Activated CD8-positive, alpha-beta memory T cell treated with anti-CD3 and anti-CD28 coated beads, Interleukin-2, amount 10 ng/mL, durations not matched to agents 7 days and 5 days (primary cell): ENCODE measurements around the gene PRUNE2. TPM values are rescaled to one million over a fixed set of nuclear protein-coding genes. Genes with fewer than 3 reads are reported as not detected.
A peak's percentile ranks its signal among the peaks of the same experiment; 100 is the strongest.

ENCODE experiments used
- ATAC-seq: fragments of 150-1000 bp; cut with Tn5 transposase; one replicate; pipeline ENCODE4 v1.10.0; 2021; ENCODE audit warnings: moderate library complexity
- CTCF ChIA-PET: fragments of 350-600 bp; sonication (Branson Sonifier 250); formaldehyde crosslinking; loops from one replicate; lab custom pipeline; 2021; ENCODE audit warnings: antibody characterized with exemption; lab: Charles Lee
- DNase-seq: peaks from one replicate; pipeline ENCODE4 v3.0.0-alpha.2; 2020
- H3K27ac Mint-ChIP-seq: one replicate; pipeline ENCODE4 v1.8.0; 2021; ENCODE audit warnings: mild to moderate bottlenecking, mixed read lengths
- H3K27me3 Mint-ChIP-seq: one replicate; pipeline ENCODE4 v1.8.0; 2021; ENCODE audit warnings: mixed read lengths
- H3K36me3 Mint-ChIP-seq: one replicate; pipeline ENCODE4 v1.8.0; 2021; ENCODE audit warnings: mild to moderate bottlenecking, mixed read lengths
- H3K4me1 Mint-ChIP-seq: one replicate; pipeline ENCODE4 v1.8.0; 2021; ENCODE audit warnings: mixed read lengths
- H3K4me3 Mint-ChIP-seq: one replicate; pipeline ENCODE4 v1.8.0; 2021; ENCODE audit warnings: mild to moderate bottlenecking, moderate library complexity, mixed read lengths
- H3K9me3 Mint-ChIP-seq: one replicate; pipeline ENCODE4 v1.8.0; 2022; ENCODE audit warnings: low read depth, mixed read lengths
- total RNA-seq, 2 experiments: library from RNA; stranded (reverse); gene quantifications; one replicate each; pipeline ENCODE4 v1.2.3, GENCODE V29; 2021

PRUNE2 gene
- total RNA-seq, 2 experiments from 2014 or later: 0.40 to 1.3 TPM

DNA sequence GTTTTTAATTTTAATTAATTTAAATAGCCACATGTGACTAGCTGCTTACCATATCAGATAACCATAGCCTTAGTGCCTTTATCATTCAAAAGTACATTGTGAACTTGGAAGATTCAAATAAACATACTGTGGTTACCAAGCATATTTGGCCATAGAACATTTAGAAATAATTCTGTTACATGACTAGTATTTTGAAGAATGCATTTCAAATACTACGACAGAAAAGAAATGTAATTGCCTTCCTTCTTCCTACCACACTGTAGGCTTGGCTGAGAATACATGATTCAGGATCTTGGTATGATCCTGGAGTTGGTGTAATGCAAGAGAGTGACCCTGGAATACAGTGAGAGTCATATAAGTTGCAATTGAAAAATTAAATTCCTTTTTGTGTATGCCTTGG is 251.3 kb downstream of the PRUNE2 start:
- H3K9me3 Mint-ChIP-seq: no peaks in the 10 kb centered on the region
- no peak overlapping the region for H3K4me3 Mint-ChIP-seq
- CTCF ChIA-PET: no interaction called here

DNA sequence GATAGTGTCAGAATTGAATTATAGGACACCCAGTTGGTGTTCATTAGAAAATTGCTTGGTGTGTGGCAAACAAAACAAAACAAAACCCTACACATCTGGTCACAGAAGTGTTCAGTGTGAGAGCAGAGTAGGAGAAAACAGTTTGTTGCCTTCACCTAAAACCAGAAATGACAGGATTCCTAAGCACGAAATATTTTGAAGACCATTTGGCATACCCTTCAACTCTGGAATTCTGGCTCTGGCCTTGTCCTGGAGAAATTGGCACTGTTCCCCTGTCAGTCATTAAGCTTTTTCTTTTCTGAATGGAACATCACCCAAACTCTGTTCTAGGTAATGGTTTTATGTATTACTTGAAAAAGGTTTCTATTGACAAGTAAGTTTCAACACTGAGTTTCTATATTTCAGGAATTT is 251.9 kb downstream of the PRUNE2 start:
- CTCF ChIA-PET: interaction anchor here (0.9 kb wide), 1 partner anchor 65 kb away, joined by 8 read pairs; no protein-coding TSS in a partner anchor
- Mint-ChIP-seq H3K36me3 (no peaks in the 10 kb centered on the region), H3K4me1 (peaks cover 73% of the 10 kb centered on the region), H3K9me3 (no peaks in the 10 kb centered on the region), H3K27me3 (no peaks in the 10 kb centered on the region), H3K4me3 (no peak overlapping the region), H3K27ac (no peak overlapping the region)
- DNase-seq (no peak), ATAC-seq (no peak)

More for the DNA sequence above, 251.3 kb downstream of the PRUNE2 start:
- no peak for ATAC-seq
- Mint-ChIP-seq H3K27ac (peak overlapping the region; percentile 77), H3K27me3 (no peaks in the 10 kb centered on the region), H3K4me1 (peaks cover 74% of the 10 kb centered on the region), H3K36me3 (no peaks in the 10 kb centered on the region)
- no peak for DNase-seq

DNA sequence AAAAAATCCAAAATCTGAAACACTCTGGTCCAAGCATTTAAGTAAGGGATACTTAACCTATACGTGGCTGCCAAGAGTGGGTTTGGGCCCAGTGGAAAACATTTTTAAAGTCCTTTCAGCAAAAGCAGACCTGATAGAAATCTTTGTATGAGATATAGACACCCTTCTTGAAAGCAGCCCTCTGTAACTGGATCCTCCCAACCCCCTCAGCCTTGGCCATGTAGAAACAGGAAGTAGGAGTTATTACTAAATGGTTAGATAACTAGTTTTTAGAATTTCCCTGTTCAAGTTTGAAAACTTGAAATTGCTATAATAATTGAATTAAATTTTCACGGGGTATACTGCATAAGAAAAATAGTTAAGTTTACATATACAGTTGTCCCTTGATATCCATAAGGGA is 253.0 kb downstream of the PRUNE2 start:
- H3K9me3 Mint-ChIP-seq: no peaks in the 10 kb centered on the region
- H3K4me3 Mint-ChIP-seq: no peak overlapping the region
- H3K4me1 Mint-ChIP-seq: peaks cover 63% of the 10 kb centered on the region
- DNase-seq: no peak
- no peak for ATAC-seq
- H3K27me3 Mint-ChIP-seq: no peaks in the 10 kb centered on the region
- H3K36me3 Mint-ChIP-seq: no peaks in the 10 kb centered on the region
- CTCF ChIA-PET: no interaction called here
- no peak overlapping the region for H3K27ac Mint-ChIP-seq

DNA sequence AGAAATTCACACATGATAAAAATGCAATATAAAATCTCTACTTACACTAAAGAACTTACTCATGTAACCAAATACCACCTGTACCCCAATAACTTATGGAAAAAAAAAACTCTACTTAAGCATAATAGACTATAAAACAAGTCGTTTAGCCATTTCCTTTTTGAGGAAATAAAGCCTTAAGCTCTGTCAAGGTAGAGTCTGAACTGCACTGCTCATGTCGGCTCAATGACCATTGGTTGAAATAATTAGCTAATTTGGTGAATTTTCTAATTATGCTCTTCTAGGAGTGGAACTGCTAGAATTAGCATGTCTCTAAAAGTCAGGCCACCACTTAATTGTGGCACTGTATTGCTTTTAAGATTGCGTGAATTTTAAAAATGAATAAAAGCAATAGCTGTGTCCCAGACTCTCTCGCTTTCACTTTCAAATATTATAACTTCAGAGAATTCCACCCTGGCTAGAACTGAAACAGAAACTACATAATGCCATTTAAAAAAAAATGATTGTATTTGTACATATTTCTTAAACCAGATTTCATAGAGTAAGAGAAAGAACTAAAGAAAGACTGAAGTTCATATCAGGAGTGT is 254.7 kb downstream of the PRUNE2 start:
- CTCF ChIA-PET: interaction anchor here (0.7 to 2.0 kb wide), 8 partner anchors 7 to 249 kb away, joined by 3 to 7 read pairs (median 4); partner anchors contain the start of gene GCNT1
- no peaks in the 10 kb centered on the region for H3K27me3 Mint-ChIP-seq
- H3K9me3 Mint-ChIP-seq: no peaks in the 10 kb centered on the region
- peaks cover 46% of the 10 kb centered on the region for H3K4me1 Mint-ChIP-seq
- peak; percentile 73 for ATAC-seq
- peak overlapping the region; percentile 76 for H3K27ac Mint-ChIP-seq
- peak overlapping the region; percentile 51 for H3K4me3 Mint-ChIP-seq
- DNase-seq: no peak
- no peaks in the 10 kb centered on the region for H3K36me3 Mint-ChIP-seq

DNA sequence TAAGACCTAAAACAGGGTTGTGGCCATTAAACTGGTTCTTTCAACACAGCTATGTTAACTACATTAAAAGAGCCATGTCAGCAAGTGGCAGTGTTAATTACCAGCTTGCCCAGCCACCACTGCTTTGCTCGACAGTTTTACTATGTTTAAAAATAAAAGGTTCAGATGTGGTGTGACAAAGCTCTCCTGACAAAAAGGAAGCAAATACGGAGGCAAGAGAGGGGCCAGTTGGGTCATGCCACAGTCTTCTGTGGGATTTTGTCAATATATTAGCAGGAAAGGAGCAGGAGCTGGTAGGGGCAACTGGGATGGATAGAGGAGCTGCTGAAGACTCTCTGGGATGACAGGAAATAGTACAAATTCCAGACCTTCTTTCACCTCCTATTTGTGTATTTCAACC is 255.2 kb downstream of the PRUNE2 start:
- H3K4me3 Mint-ChIP-seq: peak overlapping the region; percentile 51
- H3K36me3 Mint-ChIP-seq: no peaks in the 10 kb centered on the region
- ATAC-seq: no peak
- peaks cover 41% of the 10 kb centered on the region for H3K4me1 Mint-ChIP-seq
- CTCF ChIA-PET: interaction anchor here (0.7 to 2.0 kb wide), 6 partner anchors 8 to 209 kb away, joined by 3 to 7 read pairs (median 5); partner anchors contain the start of gene GCNT1
- peak overlapping the region; percentile 76 for H3K27ac Mint-ChIP-seq
- H3K27me3 Mint-ChIP-seq: no peaks in the 10 kb centered on the region
- DNase-seq: no peak
- H3K9me3 Mint-ChIP-seq: no peaks in the 10 kb centered on the region

DNA sequence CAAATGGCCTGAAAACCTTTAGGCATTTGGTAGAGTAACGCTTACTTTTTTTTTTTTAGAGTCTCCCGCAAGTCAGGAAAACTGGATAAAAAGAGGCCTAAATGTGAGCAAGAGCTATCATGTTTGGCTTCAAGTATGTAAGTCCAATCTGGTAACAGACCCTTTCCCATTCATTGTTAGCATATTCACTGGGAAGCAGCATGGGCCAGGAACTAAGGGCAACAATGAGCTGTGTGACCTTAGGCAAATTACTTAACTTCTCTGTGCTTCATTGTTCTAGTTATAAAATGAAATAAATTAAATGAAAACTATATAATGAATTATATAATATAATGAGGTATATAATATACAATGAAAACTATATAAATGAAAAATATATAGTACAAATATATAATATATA is 256.0 kb downstream of the PRUNE2 start:
- CTCF ChIA-PET: interaction anchor here (1.2 to 2.0 kb wide), 3 partner anchors 9 to 203 kb away, joined by 3 to 7 read pairs (median 6); no protein-coding TSS in a partner anchor
- DNase-seq (no peak), ATAC-seq (no peak)
- no peaks in the 10 kb centered on the region for H3K9me3 Mint-ChIP-seq
- no peaks in the 10 kb centered on the region for H3K27me3 Mint-ChIP-seq
- no peak overlapping the region for H3K4me3 Mint-ChIP-seq
- peaks cover 33% of the 10 kb centered on the region for H3K4me1 Mint-ChIP-seq
- H3K27ac Mint-ChIP-seq: no peak overlapping the region
- no peaks in the 10 kb centered on the region for H3K36me3 Mint-ChIP-seq

DNA sequence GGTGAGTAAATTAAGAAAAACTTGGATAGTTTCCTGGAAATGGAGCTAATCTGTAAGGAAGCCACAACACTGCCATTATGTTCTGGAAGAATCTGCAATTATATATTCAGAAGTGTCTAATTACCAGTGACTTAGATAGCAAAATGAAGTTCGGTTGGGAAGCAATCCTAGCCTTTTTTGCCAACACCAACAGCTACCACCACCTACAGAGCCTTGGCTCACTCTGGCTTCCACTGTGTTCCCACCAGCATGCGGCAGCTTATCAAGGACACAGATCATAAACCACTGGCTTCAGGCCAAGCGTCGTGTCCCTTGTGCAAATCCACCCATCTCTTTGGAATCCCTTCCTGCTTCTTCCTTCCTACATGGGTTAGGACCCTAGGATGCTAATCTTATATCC is 259.7 kb downstream of the PRUNE2 start:
- DNase-seq: no peak
- Mint-ChIP-seq H3K36me3 (no peaks in the 10 kb centered on the region), H3K27me3 (no peaks in the 10 kb centered on the region), H3K9me3 (no peaks in the 10 kb centered on the region), H3K27ac (no peak overlapping the region), H3K4me3 (no peak overlapping the region), H3K4me1 (peaks cover 13% of the 10 kb centered on the region)
- CTCF ChIA-PET: no interaction called here
- no peak for ATAC-seq

DNA sequence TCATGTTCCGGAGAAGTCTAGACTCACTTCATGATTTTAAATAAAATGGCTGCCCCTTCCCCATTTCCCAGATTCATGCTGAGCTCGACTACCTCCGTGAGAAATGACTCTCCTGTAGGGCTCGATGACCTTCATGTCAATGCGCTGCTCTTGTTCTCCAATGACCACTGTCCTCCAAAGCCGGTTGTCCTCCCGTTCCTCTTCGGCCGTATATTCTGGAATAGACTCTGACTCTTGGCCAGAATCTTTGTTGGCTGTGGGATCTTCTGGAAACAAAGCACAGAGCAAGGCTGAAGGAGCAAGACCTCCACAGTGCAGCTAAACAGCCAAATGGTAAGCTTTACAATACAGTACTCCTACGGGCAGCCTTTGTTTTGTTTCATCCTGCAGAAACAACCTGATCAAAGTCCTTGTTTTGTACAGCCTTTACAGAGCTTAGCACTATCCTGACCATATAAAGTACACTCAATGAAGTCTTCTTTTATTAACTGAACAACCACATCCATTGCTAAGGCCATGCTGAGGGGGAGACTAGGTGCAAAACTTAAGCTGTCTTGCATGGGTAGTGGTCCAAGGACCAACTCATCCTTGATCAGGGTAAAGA is 261.2 kb downstream of the PRUNE2 start:
- H3K4me1 Mint-ChIP-seq: peaks cover 3% of the 10 kb centered on the region
- H3K27me3 Mint-ChIP-seq: peaks cover 2% of the 10 kb centered on the region
- H3K36me3 Mint-ChIP-seq: no peaks in the 10 kb centered on the region
- H3K9me3 Mint-ChIP-seq: no peaks in the 10 kb centered on the region
- no peak overlapping the region for H3K4me3 Mint-ChIP-seq
- ATAC-seq: no peak
- no peak overlapping the region for H3K27ac Mint-ChIP-seq
- CTCF ChIA-PET: no interaction called here
- DNase-seq: no peak

DNA sequence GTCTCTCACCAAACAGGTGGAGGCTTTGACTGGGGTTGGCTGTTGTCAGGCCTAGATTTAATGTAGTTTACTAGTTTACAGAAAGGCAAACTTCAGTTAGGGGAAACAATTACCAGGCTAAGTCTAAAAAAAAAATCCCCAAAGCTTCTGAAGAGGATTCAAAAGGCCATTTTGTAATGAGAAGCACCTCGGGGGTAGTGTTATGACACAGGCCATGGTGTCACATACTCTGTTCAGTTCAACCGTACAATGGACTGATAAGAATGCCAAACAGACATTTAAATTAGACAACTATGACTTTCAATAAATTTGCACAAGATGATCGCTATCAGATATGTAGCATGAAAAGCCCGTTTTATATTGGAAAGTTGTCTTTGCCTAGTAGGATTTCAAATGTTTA is 261.7 kb downstream of the PRUNE2 start:
- CTCF ChIA-PET: no interaction called here
- H3K27ac Mint-ChIP-seq: no peak overlapping the region

DNA sequence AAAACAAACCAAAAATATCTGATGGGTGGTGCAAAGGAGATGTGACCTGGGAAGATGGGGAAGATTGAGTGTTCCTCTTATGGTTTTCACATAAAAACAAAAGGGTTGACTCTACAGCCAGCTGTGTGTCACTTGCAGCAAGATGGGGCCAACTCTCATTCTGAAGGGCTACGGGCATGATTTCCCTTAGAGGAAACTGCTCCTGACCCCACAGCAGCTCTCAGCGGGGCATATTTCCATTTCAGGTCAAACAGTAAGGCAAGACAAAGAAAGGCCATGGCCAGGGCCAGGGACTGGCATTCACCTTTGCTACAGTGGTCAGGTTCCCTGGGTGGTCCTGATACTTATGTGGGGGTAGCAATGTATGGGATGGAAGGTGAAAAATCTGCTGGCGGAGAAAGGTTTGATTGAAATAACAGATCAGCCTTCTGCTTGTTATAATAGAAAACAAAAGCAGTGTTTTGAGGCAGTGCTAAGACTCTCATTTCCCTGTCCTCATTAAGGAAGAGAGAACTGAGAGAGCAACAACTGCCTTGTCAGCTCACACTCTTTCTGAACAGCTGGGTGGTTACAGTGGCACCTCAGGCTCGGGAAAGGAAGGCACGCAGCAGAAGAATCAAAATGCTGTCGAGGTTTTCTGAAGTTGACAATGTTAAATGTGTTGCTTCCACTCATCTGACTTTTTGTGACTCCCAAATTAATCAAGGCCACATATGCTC is 262.4 kb downstream of the PRUNE2 start:
- CTCF ChIA-PET: no interaction called here
- Mint-ChIP-seq H3K36me3 (no peaks in the 10 kb centered on the region), H3K27ac (no peak overlapping the region), H3K4me3 (no peak overlapping the region), H3K9me3 (no peaks in the 10 kb centered on the region), H3K27me3 (peaks cover 2% of the 10 kb centered on the region), H3K4me1 (peaks cover 3% of the 10 kb centered on the region)
- DNase-seq: no peak
- no peak for ATAC-seq

More for the DNA sequence above, 261.7 kb downstream of the PRUNE2 start:
- ATAC-seq (no peak), DNase-seq (no peak)
- Mint-ChIP-seq H3K9me3 (no peaks in the 10 kb centered on the region), H3K4me1 (peaks cover 3% of the 10 kb centered on the region), H3K27me3 (peaks cover 2% of the 10 kb centered on the region), H3K4me3 (no peak overlapping the region), H3K36me3 (no peaks in the 10 kb centered on the region)

DNA sequence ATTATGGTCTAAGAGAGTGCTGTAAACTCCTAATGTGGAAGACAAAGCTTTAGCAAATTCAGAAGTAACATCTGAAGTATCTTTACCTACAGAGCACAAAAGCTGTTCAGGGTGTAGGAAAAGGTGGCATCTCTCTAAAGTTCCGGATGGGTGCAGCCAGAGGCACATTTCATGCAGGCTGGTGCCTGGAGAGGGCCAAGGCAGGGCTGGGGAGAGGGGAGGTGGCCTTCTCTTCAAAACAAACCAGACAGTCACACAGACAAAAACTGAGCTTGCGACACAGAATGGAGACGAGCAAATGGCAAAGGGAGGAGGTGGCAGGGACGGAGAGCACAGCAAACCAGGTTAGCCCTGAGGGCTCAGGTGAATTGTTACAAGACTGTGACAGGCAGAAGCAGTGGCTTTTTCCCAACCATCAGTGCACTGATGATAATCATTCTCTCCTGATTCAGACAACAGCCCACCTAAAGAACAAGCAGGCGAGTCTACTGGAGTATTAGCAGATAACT is 263.2 kb downstream of the PRUNE2 start:
- H3K27ac Mint-ChIP-seq: no peak overlapping the region
- CTCF ChIA-PET: interaction anchor here (1.6 to 2.6 kb wide), 2 partner anchors 8 to 15 kb away, joined by 4 to 9 read pairs; no protein-coding TSS in a partner anchor
- DNase-seq: no peak

DNA sequence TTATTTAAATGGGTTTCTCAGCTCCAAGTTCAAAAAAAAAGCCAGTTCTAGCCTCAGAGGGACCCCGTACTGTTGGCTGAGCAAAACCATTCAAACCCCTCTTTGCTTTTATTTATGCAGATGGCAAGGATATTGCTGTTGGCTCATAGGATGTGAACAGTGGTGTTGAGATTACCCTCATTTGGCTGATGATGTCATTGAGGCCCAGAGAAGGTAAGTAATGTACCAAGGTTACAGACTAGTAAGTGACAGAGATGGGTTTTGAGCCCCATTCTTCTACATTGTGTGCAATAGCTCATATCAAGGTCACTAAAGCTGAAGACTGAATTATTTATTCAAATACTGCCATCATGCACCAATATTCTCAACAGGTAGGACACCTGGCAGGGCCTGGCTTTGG is 263.8 kb downstream of the PRUNE2 start:
- CTCF ChIA-PET: interaction anchor here (0.6 to 2.6 kb wide), 4 partner anchors 9 to 183 kb away, joined by 3 to 9 read pairs (median 5); partner anchors contain the start of gene GCNT1
- ATAC-seq (no peak), DNase-seq (no peak)
- Mint-ChIP-seq H3K27ac (no peak overlapping the region), H3K9me3 (no peaks in the 10 kb centered on the region), H3K27me3 (peaks cover 2% of the 10 kb centered on the region), H3K4me1 (peaks cover 9% of the 10 kb centered on the region), H3K36me3 (no peaks in the 10 kb centered on the region), H3K4me3 (no peak overlapping the region)

More for the DNA sequence above, 263.2 kb downstream of the PRUNE2 start:
- no peak overlapping the region for H3K4me3 Mint-ChIP-seq
- peaks cover 2% of the 10 kb centered on the region for H3K27me3 Mint-ChIP-seq
- H3K4me1 Mint-ChIP-seq: peaks cover 3% of the 10 kb centered on the region
- no peaks in the 10 kb centered on the region for H3K36me3 Mint-ChIP-seq
- no peaks in the 10 kb centered on the region for H3K9me3 Mint-ChIP-seq
- no peak for ATAC-seq

DNA sequence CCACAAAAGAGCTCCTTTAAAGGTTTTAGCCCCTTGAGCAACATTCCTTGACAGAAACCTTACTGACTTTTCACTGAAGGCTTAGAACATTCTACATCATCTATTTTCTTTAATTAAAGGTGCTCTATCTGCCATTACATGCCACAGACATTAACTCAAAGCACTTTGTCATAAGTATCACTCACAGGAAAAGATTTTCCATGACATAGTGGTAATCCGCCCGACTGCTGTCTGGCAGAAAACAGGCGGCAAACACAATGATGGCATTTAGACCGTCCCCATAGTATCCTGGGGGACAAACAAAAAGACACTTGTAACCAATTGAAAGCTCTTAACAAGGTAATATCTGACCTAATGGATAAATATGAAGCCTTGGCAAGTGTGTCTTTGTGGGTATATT is 267.9 kb downstream of the PRUNE2 start:
- Mint-ChIP-seq H3K4me1 (peaks cover 13% of the 10 kb centered on the region), H3K9me3 (no peaks in the 10 kb centered on the region), H3K27ac (no peak overlapping the region), H3K27me3 (peaks cover 2% of the 10 kb centered on the region), H3K4me3 (no peak overlapping the region), H3K36me3 (peaks cover 2% of the 10 kb centered on the region)
- ATAC-seq (no peak), DNase-seq (no peak)
- CTCF ChIA-PET: no interaction called here
